Subcutaneous adipose tissue (tissue), 4 donors: ENCODE measurements around the gene PUSL1. TPM values are rescaled to one million over a fixed set of nuclear protein-coding genes. Genes with fewer than 3 reads are reported as not detected.

Source experiments
- CTCF ChIP-seq: fragments of 450-650 bp; IDR thresholded peaks from one replicate; pipeline ENCODE4 v1.5.1; 2016; ENCODE audit warnings: low read depth, mild to moderate bottlenecking, control low read depth, antibody characterized with exemption, moderate library complexity
- total RNA-seq, 4 donors: library from RNA; depleted of rRNA; stranded (reverse); fragments of >200 nt; gene quantifications; one replicate each; pipeline ENCODE4 v1.1.0, GENCODE V29; 2016

Gene PUSL1
- total RNA-seq, 4 donors from 2014 or later: 7.2 to 12.9 (median 10.9) TPM

DNA sequence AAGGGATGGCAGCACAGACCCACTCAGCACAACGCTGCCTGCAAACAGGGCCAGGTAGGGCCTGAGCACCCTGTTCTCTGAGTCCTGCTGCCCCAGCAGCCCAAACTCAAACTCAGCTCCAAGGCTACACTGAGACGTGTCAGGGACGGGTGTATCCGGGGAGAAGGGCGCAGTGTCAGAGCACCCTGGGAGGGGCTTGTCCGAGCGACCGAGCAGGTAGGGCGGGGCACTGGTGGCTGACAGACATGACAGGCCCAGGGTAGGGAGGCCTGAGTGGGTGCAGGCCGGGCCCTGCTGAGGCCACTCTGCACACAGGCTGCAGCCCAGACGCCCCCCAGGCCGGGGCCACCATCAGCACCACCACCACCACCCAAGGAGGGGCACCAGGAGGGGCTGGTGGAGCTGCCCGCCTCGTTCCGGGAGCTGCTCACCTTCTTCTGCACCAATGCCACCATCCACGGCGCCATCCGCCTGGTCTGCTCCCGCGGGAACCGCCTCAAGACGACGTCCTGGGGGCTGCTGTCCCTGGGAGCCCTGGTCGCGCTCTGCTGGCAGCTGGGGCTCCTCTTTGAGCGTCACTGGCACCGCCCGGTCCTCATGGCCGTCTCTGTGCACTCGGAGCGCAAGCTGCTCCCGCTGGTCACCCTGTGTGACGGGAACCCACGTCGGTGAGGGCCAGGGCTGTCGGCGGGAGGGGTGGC lies 22.6 kb upstream of the PUSL1 start:
- no peak for TF ChIP-seq CTCF

DNA sequence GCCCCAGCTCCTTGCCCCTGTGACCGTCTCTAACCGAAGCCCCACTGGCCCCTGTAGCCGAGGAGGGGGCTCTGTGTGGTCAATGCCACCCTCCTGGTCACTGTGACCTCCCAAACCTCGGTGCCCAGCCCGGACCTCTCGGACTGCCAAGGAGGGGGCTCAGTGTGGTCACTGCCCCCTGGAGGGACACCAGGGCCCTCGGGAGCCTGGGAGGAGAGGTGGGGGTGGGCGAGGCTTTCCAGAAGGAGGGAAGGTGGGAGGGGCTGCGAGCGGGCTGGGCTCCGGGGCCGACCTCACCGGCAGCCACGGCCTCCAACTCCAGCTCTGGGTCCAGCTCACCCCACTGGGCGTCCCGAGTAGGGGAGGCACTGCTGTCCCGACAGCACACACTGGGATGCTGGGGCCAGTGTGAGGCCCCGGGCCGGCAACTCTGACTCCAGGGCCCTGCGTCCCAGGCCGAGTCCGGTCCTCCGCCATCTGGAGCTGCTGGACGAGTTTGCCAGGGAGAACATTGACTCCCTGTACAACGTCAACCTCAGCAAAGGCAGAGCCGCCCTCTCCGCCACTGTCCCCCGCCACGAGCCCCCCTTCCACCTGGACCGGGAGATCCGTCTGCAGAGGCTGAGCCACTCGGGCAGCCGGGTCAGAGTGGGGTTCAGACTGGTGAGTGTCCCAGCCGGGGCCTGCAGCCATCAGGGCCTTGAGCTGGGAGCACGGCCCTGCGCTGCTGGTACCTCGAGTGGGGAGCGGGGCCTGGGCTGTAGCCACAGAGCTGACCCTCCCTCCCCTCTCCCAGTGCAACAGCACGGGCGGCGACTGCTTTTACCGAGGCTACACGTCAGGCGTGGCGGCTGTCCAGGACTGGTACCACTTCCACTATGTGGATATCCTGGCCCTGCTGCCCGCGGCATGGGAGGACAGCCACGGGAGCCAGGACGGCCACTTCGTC lies 21.8 kb upstream of the PUSL1 start:
- TF ChIP-seq CTCF: no peak

GRCh38 chr1:1287288-1288110 lies 20.9 kb upstream of the PUSL1 start:
- TF ChIP-seq CTCF: no peak

GRCh38 chr1:1290238-1290731 lies 18.1 kb upstream of the PUSL1 start:
- no peak for TF ChIP-seq CTCF

GRCh38 chr1:1291023-1291528 lies 17.3 kb upstream of the PUSL1 start:
- no peak for TF ChIP-seq CTCF

DNA sequence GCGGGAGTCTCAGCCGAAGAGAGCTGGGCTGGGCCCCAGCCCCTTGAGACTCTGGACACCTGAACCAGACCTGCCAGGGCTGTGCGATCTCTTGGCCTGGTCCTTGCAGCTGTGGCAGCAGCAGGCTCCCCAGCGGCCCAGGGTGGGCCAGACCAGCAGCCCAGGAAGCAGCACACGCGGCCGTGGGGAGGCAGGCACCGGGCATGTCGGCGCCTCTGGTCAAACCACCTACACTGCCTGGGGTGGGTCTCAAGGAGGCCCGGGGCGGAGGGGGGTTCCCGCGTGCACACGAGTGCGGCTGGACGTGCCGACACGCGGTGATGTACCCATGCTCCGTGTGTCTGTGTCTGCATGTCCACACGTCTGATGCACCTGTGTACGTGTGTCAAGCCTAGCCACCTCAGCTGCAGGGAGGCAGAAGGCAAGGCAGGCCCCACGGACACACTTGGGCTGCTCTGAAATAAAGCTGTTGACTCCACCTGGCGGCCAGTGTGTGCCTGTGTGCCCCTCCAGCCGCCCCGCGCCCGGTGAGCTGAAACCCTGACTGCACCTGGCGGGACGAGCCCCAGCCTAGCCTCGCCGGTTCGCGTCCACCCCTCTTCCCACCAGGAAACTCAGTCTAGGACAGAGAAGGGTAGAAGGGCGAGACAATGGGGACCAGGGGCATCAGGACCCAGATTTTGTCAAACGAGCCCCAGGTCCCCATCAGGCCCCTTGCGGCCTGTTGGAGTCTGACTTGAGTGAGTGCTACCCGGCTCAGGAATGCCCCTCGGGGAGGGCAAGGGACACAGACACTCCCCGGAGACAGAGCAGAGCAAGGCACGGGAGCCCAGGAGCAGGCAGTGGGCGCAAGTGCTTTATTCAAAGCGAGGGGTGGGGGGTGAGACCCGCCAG lies 16.6 kb upstream of the PUSL1 start:
- no peak for TF ChIP-seq CTCF
